Stimulated activated CD8-positive, alpha-beta memory T cell treated with anti-CD3 and anti-CD28 coated beads, Interleukin-7, amount 100 ng/mL, for 48 hours (primary cell): Measurements from ENCODE around the gene C13orf46.

Experiments
- DNase-seq, 2 donors: peaks; one replicate each; pipeline ENCODE4 v3.0.0-alpha.2; 2020; ENCODE audit warnings: low read depth in 1 of 2; ENCODE audit errors: extremely low read depth in 1 of 2

C13orf46 gene

DNA sequence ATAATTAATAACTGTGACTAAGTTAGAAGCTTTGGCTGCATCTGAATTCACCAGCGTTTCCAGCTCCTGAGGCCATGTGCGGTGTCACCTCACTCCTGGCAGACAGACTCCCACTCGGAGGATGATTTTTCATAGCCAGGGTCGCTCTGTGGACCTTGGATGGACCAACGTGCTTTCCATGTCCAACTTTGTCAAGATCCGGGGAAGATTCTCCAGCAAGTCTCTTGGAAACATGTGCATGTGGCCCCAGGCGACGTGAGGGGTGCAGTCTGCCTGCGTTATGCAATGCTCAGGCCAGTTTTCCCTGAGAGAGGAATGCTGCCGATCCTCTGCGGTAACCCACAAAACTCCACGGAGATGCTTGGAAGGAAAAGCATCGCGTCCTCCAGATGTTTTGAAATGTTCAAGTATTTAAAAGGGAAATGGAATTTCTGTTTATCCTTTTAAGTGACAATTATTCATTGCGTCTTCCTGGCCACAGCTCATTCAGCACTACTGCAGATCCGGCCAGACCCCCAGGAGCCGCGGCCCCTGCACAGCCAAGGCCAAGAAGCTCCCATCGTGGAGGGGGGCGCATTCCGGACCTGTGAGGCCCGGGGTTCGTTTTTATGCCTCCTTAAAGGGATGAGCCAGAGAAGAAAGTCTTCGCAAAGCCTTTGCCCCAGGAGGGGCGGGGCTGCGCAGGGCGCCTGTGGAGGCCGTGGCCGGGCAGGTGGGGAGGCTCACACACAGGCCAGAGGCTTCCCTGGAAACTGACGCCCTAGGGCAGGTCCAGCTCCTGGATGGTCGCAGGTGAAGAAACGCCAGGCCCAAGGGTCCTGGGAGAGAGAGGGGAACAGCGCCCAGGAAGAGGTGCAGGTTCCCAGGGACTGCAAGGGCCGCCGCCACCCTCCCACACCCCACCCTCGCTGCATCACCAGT is 46.0 kb downstream of the C13orf46 start:
- DNase-seq = no peak

DNA sequence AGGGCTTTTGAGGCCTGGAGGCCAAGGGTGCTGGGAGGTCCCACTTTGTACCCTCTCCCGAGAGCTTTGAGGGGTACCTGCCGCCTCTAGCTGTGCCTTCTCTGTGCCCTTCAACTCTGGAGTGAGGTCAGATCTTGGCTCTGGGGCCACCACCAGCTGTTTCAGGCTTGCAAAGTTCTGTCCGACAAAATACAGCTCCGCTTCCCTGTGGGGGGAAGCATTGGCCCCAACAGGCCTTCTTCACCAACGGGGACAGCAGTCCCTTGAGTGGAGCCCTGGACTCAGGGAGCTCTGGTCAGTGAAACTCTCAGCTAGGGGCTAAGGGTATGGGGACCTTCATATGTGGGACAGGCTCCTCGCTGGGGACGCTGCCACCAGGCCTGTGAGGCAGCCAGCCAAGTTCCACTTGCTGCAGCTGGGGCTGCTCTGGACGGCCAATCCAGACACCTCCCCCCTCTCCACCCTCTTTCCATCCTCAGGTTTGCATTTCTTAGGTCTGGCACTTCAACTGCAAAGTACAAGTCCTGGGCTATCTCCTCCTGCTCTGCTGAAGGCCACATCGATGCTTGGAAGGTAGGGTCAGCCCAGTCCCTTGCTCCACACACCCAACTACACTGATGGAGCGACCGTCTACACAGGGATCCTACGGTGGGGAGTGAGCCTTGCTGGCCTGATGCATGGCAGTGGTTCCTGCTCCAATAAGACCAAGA is 46.8 kb downstream of the C13orf46 start:
- no peak for DNase-seq

DNA sequence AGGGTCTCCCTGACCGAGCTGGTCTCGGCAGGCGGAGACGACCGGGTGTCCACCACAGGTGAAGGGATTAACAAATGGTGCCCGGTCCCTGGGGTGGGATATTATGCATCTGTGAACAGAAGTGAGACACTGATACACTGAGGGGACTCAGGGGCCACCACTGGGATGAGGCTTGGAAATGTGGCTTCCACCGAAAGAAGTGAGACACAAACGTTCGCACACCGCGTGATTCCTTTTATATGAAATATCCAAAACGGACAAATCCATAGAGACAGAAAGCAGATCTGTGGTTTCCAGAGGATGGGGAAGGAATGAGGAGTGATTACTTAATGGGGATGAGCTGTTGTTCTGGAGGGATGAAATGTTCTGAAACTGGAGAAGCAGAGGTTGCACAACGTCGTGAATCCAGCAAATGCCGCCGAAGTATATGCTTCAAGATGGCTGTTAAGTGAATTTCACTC is 47.5 kb downstream of the C13orf46 start:
- no peak for DNase-seq

DNA sequence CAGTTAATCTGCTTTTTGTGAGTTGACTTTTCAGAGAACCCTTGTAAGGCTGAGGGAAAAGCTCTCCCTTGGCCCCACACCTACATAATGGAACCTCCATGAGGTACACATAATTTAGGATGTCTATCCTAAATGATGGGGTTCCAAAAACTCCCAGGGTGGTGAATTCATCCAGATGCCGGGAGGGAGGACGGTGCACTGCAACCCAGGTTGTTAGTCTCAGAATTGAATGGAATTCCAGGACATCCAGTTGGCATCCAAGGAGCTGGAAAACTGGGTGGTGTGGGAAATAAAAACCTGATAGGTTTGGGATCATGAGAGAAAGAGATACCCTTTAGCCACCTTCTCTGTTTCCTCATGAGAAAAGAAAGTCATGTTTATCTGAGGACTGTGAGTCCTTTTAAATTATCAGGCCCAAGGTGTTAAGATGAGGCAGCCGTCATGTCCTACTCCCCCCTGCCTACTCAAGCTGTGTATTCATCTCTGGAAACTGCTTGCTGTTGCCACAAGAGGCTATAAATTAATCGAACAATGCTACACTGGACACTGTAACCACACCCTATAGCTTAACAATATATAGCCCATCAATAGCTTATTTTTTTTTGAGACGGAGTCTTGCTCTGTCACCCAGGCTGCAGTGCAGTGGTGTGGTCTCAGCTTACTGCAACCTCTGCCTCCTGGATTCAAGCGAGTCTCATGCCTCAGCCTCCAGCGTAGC is 49.5 kb downstream of the C13orf46 start:
- DNase-seq = no peak

DNA sequence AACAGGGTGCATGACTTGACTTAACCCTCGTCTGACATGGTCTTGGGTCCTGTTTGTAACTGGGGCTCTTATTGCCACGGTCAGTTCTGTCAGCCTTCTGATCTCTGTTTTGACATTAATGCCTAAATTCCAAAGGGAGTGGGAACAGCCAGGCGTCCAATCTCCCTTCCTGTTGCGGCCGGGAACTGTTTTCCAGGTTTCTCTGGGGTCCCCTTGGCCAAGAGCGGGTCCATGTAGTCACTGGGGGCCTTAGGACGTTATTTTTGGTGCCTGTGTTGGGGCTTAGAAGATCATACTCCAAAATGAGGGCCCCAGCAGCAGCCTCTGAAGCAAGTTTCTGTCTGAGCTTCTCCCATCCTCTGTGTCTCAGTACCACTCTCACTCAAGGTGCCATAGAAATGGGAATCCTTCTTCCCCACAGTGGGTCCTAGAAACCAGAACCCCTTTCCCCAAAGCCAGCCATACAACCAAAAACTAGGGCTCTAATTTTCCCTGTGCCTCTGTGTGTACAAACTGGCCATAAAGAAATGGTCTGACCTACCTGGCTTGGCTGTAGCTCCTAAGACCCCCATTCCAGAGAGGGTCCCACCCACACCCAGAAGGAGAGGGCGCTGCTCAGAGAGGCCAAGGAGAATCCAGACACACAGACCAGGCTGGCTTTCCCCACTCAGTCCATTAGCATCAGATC is 50.4 kb downstream of the C13orf46 start:
- DNase-seq = no peak

DNA sequence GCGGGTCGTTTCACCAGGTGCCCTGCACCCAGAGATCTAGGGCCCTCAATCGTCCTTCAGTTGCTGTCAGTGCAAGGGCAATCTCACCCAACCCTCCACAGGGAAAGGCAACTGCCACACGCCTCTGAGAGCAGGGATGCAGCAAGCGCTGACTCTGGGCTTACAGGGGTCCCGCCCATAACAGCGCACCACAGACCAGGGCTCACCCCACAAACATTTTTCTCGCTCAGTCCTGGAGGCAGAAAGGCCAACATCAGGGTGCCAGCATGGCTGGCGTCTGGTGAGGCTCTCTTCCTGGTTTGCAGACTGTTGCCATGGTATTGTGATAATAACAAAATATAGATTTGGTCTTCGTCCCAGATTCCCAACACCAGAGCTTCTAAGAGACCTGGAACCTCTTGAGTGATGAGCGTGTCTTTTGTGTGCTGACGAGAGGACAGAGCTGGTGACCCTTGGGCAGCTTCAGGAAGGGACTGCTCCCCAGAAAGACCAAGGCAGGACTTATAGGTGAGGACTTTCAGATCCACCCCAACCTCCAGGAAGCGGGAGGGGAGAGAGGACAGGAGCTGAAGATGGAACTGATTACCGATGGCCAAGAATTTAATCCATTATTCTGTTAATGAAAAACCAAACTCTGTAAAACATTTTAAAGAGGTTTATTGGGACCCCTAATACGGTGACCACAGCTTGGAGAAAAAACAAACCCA is 51.3 kb downstream of the C13orf46 start:
- DNase-seq = no peak

DNA sequence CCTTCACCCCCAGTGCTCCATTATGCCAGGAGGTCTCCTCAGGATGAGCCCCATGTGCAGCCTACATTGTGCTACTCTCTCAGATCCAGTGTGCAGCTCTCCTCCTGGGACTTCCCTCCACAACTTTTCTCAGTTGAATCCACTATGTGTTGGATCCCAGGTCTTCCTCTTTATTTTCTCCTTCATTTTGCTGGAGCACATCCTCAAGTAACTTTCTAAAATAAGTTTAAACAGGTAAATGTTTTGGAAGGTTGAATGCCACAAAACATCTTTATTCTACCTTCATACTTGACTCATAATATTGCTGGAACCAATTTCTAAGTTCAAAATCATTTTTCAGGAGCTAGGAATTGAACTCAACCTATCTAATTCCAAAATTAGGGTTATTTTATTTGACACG is 52.1 kb downstream of the C13orf46 start:
- DNase-seq = no peak

DNA sequence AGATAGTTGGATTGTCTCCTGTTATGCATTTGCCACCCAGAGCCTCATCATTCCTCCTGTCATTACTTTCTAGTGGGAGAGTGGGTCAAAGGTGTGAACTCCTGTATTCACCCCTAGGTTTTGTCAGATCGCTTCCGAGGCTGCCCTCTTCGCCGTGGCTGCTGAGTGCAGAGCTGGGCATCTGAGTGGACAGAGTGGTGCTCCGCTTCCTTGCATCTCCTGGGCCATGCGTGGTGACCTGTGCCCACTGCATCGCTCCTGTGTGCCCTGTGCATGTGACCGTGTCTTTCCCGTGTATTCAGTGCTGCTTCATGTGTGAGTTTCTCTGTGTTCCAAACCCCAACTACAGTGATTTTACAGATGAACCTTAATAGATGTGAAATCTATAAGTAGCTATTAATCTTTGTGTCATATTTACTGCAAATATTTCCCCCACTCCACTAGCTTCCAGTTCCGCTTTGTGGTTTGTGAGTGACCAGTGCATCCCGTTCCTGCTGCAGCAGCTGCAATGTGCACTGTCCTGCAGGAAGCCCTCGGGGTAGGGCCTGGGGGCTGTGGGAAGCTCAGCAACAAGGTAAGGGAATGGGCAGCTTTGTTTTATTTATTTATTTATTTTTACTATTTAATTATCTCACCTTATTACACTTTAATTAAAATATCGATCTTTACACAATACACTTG is 53.1 kb downstream of the C13orf46 start:
- DNase-seq = no peak

DNA sequence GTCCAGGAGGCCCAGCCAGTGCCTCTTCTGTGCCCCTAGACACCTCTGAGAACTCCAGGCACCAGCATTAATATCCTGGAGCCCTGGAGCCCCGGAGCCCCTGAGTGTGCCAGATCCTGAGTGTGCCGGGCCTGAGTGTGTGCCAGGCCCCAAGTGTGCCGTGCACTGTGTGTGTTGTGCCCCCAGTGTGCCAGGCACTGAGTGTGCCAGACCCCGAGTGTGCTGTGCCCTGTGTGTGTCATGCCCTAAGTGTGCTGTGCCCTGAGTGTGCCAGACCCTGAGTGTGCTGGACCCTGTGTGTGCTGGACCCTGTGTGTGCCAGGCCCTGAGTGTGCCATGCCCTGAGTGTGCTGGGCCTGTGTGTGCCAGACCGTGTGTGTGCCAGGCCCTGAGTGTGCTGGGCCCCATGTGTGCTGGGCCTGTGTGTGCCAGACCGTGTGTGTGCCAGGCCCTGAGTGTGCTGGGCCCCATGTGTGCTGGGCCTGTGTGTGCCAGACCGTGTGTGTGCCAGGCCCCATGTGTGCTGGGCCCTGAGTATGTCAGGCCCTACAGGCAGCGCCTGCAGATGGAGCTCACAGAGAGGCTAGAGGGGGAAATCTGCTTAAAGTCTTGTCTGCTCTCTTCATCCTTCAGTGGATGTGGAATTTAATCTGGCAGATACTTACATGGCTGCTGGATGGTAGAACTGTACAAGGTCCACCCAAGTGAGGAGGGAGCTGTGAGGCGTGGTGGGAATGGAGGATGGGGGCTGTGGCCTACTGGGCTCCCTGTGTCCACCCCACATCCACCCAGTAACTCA is 53.9 kb downstream of the C13orf46 start:
- no peak for DNase-seq

DNA sequence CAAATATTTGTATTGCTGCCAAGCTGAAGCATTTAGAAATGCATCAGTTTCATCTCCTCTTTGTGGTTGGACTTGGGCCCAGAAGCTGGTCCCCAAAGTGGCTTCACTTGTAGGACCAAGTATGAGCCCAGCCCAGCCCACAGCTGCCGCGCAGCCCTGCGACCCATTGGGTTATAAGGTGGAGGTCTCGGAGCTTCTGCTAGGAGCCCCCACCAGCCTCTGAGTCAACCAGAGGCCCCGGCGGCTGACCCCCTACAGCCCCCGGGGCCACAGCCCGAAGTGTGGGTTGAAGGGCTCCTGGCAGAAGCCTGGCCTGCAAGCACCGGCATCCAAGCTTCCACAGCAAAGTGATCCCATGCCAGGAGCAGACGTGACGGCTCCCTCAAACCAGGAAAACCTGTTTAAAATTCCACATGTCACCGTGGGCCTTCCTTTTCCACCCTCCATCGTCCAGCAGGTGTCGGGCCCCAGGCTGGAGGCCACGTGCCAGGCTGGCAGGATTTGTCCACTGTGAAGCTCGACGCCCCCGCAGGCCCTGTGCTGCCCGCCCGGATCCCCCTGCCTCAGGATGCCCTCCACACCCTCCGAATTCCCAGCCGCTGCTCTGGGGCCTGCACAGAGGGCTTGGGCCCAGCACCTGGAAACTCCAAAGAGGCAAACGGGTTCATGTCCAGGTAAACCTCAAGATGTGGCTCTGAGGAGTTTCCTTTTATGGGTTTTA is 54.7 kb downstream of the C13orf46 start:
- no peak for DNase-seq

DNA sequence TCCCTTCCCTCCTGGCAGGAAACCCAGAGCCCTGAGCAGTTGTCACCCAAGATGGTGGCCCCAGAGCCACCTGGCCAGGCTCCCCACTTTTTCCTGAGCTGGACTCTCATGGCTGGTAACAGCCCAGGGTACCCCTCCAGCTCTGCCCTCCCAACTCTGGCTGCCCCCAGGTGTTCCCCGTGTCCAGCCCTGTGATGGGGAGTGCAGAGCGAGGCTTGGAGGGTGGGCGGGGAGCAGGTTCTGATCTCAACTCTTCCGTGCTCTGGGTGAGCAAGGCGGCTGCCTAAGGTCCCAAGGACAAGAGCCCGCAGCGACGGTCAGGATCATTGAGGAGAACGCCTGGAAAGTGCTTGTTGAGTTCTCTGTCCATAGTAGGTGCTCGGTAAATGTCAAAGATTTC is 55.3 kb downstream of the C13orf46 start:
- DNase-seq = no peak

DNA sequence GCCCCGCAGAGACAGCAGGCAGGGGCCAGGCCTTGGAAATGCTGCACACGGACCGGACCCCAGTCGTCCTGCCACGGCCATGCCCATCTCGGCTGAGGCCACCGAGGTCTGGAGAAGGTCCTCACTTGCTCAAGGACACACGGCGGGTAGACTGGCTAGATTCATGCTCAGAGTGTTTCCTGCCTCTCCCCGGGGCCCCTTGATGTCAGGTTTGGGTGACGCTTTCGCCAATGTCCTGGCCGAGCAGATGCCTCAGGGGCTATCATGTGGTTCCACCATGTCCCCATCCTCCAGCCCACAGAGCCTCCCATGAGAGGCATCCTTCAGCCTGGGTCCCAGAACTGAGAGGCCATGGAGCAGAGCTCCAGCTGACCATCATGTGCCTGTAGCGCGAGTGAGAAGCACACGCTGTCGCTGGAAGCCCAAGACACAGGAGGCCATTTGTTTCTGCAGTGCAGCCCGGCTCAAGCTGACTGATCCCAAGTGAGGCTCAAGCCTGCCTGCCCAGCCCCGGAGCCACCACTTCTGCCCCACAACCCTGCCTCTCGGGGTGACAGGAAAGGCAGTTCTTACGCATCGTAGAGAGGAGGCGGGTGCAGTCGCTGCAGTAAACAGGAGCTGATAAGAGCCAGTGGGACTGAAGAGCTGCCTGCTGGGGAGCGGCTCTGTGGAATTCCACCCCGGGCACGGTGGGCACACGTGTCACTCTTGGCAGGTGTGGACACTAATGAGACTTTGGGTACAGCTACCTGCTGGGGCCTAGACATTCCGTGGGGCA is 56.1 kb downstream of the C13orf46 start:
- DNase-seq = no peak

DNA sequence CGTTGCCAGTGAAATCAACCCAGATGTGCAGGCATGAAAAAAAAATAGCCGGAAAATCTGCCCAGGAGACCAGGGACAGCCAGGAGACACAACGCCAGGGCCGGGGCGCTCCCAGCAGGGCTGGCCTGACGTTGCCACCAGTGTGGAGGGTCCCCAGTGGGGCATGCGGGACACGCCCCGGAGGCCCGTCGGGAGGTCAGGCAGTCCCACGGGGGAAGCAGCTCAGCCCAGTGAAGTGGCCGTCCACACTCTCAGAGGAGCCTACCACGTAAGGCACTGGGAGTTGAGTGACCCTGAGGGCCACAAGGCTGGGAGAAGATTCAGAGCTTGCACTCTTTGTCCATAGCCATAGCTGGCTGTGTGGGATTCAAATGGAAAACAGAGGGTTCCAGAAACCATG is 56.8 kb downstream of the C13orf46 start:
- no peak for DNase-seq

DNA sequence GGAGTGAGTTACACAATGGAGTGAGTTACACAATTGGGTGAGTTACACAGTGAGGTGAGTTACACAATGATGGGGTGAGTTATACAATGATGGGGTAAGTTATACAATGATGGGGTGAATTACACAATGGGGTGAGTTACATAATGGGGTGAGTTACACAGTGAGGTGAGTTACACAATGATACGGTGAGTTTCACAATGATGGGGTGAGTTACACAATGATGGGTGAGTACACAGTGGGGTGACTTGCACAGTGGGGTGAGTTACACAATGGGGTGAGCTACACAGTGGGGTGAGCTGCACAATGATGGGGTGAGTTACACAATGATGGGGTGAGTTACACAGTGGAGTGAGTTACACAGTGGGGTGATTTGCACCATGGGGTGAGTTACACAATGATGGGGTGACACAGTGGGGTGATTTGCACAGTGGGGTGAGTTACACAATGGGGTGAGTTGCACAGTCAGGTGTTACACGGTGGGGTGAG is 57.5 kb downstream of the C13orf46 start:
- no peak for DNase-seq

DNA sequence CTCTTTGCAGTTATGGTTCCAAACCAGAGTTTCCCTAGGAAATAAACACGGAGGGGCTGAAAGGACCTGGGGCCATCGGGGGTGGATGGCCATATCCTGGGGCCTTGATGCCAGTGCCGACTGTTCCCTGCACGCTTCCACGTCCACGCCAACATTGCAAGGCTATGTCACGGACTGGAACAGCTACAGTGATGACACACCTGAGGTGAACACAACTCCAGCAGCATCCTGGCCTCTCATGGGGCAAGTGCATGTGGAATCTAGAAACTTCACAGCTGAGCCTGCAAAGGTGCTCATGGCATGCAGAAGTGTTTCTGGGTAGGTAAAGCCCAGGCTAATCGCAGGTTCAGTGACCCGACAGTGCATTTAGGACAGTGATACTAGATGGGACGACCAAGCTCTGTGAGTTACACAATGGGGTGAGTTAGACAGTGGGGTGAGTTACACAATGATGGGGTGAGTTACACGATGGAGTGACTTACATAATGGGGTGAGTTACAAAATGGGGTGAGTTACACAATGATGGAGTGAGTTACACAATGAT is 58.0 kb downstream of the C13orf46 start:
- no peak for DNase-seq

DNA sequence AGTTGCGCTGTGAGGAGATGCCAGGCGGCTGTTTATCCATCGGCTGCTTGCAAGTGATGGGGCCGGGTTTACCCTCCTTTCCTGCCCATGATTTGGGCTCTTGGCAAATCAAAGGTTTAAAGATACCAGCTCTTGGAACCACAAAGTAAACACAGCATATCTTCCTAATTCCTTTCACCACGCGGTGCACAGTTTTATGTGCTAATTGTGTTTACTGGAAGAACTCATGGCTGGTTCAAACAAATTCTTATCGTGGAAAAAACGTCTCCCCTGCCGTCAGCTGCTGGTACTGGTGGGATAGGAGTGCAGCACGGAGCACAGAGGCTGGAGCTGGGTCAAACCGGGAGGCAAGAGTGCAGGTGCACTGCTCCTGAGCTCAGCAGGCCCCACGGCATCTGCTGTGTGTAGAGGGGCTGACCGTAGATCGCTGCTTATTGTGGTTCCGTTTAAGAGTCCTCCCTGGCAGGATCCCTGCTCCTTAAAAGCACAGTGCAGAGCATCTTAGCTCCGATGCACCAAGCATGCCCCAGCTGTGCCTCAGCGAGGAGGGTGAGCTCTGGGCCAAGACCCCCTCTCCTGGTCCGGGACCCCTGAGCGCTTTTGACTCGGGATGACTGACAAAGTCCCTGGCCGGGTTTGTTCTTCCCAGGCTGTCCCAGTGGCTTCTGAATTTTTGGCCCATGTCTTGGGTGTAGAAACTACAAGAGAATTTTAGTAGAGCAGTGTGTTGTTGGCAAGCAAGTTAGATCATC is 58.7 kb downstream of the C13orf46 start:
- DNase-seq = no peak
